ENCODE data around the gene LANCL3.

DNA sequence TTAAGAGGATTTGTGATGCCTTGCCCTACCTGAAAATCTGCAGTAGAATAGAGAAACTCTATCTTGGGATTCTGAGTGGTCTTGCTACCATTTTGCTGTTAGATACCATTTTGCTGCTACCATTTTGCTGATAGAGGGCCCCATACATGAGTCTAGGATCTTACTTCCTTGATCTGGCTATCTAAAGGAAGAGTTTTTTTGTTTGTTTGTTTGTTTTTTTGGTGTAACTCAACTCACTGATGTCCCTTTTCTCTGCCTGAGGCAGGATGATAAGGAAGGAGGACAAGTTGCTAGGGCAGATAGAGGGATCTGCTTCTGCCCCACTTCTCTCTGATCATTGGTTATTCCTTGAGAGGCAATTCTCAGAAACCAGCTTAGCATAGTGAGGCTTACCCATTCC lies 145.1 kb downstream of the LANCL3 start:
- no peak for TF ChIP-seq POLR2AphosphoS5 (IDR thresholded peaks at IDR 0.05)
- TF ChIP-seq, protein P1, sequence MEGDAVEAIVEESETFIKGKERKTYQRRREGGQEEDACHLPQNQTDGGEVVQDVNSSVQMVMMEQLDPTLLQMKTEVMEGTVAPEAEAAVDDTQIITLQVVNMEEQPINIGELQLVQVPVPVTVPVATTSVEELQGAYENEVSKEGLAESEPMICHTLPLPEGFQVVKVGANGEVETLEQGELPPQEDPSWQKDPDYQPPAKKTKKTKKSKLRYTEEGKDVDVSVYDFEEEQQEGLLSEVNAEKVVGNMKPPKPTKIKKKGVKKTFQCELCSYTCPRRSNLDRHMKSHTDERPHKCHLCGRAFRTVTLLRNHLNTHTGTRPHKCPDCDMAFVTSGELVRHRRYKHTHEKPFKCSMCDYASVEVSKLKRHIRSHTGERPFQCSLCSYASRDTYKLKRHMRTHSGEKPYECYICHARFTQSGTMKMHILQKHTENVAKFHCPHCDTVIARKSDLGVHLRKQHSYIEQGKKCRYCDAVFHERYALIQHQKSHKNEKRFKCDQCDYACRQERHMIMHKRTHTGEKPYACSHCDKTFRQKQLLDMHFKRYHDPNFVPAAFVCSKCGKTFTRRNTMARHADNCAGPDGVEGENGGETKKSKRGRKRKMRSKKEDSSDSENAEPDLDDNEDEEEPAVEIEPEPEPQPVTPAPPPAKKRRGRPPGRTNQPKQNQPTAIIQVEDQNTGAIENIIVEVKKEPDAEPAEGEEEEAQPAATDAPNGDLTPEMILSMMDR (IDR thresholded peaks at IDR 0.05): no peak
